ENCODE measurements around the gene KCNN4. TPM values are rescaled to one million over a fixed set of nuclear protein-coding genes. Genes with fewer than 3 reads are reported as not detected.

KCNN4 gene
- total and polyA plus RNA-seq, 2 of the 13 experiments (the other 11 are each of a cell fraction or from before 2014, with no cell fraction given), result 0.13 to 0.25 TPM

- TF ChIP-seq FIP1L1 (IDR thresholded peaks at IDR 0.05; ENCODE audit: borderline replicate concordance, insufficient read depth, low read depth, low read length), result 0 out of 2 replicates have a peak, but pooled peaks have one; percentile 29
- TF ChIP-seq HNF1A (IDR thresholded peaks at IDR 0.05; ENCODE audit: low read depth), result no peak
- TF ChIP-seq HNF1A (CRISPR knock-in tag; IDR thresholded peaks at IDR 0.05; ENCODE audit: borderline replicate concordance), result no peak
- TF ChIP-seq ZFP62 (CRISPR knock-in tag; IDR thresholded peaks at IDR 0.05), result no peak
- peak; percentile 58; the same call in 2 of the 3 replicates for TF ChIP-seq MXI1 (IDR thresholded peaks at IDR 0.05; ENCODE audit: borderline replicate concordance, low read depth, low read length)
- TF ChIP-seq MED1 (CRISPR knock-in tag; IDR thresholded peaks at IDR 0.05), result peak; percentile 50; the same call in 1 of the 2 replicates
- TF ChIP-seq ZNF83 (CRISPR knock-in tag; IDR thresholded peaks at IDR 0.05; ENCODE audit: borderline replicate concordance), result no peak
- no peak; the same call in 1 of the 2 replicates for TF ChIP-seq ZNF280B (CRISPR knock-in tag; IDR thresholded peaks at IDR 0.05; ENCODE audit: borderline replicate concordance)
- peak; percentile 86 for TF ChIP-seq HNRNPK (IDR thresholded peaks at IDR 0.05; ENCODE audit: low read depth, low read length, poor library complexity, severe bottlenecking)
- TF ChIP-seq ZNF256 (CRISPR knock-in tag; conservative IDR thresholded peaks at IDR 0.05), result no peak
- TF ChIP-seq PITX1 (CRISPR knock-in tag; IDR thresholded peaks at IDR 0.05), result no peak
- TF ChIP-seq MBD4 (IDR thresholded peaks at IDR 0.05; ENCODE audit: borderline replicate concordance, low read length), result no peak
- no peak for TF ChIP-seq ZNF468 (CRISPR knock-in tag; IDR thresholded peaks at IDR 0.05)
- no peak; the same call in 1 of the 2 replicates for TF ChIP-seq STAT6 (CRISPR knock-in tag; IDR thresholded peaks at IDR 0.05; ENCODE audit: borderline replicate concordance)
- peak; percentile 47; the same call in 1 of the 2 replicates for TF ChIP-seq ZNF607 (CRISPR knock-in tag; IDR thresholded peaks at IDR 0.05; ENCODE audit: borderline replicate concordance)
- no peak for TF ChIP-seq ATRX (CRISPR knock-in tag; IDR thresholded peaks at IDR 0.05; ENCODE audit: borderline replicate concordance)
- no peak for TF ChIP-seq CERS6 (CRISPR knock-in tag; IDR thresholded peaks at IDR 0.05)
- no peak for TF ChIP-seq PTBP1 (IDR thresholded peaks at IDR 0.05; ENCODE audit: low read depth, low read length, poor library complexity, severe bottlenecking)
- TF ChIP-seq SRSF4 (IDR thresholded peaks at IDR 0.05; ENCODE audit: low read depth, low read length, poor library complexity, severe bottlenecking), result no peak
Observed at GRCh38 chr19:43754503-43755255, 26.1 kb downstream of the KCNN4 start, which contains the start of gene SMG9 (continued).
